NCI-H774 (cell line): ENCODE data around the gene CDH22.
A peak's percentile ranks its signal among the peaks of the same experiment; 100 is the strongest.

ENCODE experiments used
- DNase-seq: peaks from one replicate; lab custom pipeline; 2025; lab: John Stamatoyannopoulos, UW

The CDH22 gene

GRCh38 chr20:46240065-46240464 is 68.2 kb downstream of the CDH22 start:
- DNase-seq, result no peak

GRCh38 chr20:46237736-46238135 is 70.6 kb downstream of the CDH22 start:
- no peak for DNase-seq

- DNase-seq, result no peak
Measured at GRCh38 chr20:46237227-46237626, 71.1 kb downstream of the CDH22 start.

GRCh38 chr20:46235077-46235476 is 73.2 kb downstream of the CDH22 start:
- DNase-seq, result no peak

GRCh38 chr20:46233701-46234100 is 74.6 kb downstream of the CDH22 start:
- no peak for DNase-seq

GRCh38 chr20:46232539-46232938 is 75.8 kb downstream of the CDH22 start:
- no peak for DNase-seq

- DNase-seq, result no peak
Measured at GRCh38 chr20:46230801-46231282, 77.5 kb downstream of the CDH22 start.

GRCh38 chr20:46230106-46230491 is 78.2 kb downstream of the CDH22 start:
- DNase-seq, result no peak

- DNase-seq, result no peak
Measured at GRCh38 chr20:46229478-46230105, 78.7 kb downstream of the CDH22 start.

GRCh38 chr20:46228670-46229069 is 79.6 kb downstream of the CDH22 start:
- DNase-seq, result no peak

- DNase-seq, result no peak
Measured at GRCh38 chr20:46227272-46227767, 81.0 kb downstream of the CDH22 start.

GRCh38 chr20:46226602-46227001 is 81.7 kb downstream of the CDH22 start:
- no peak for DNase-seq

- no peak for DNase-seq
Measured at GRCh38 chr20:46222521-46223007, 85.7 kb downstream of the CDH22 start.

GRCh38 chr20:46221256-46221833 is 87.0 kb downstream of the CDH22 start:
- DNase-seq, result no peak

- peak; percentile 86 for DNase-seq
Measured at GRCh38 chr20:46220455-46221207, 87.7 kb downstream of the CDH22 start.

- no peak for DNase-seq
Measured at GRCh38 chr20:46219920-46220319, 88.4 kb downstream of the CDH22 start.

- no peak for DNase-seq
Measured at GRCh38 chr20:46219190-46219589, 89.1 kb downstream of the CDH22 start.

GRCh38 chr20:46218656-46219055 is 89.6 kb downstream of the CDH22 start:
- DNase-seq, result no peak

GRCh38 chr20:46217583-46217982 is 90.7 kb downstream of the CDH22 start:
- DNase-seq, result no peak

- no peak for DNase-seq
Measured at GRCh38 chr20:46216770-46217464, 91.4 kb downstream of the CDH22 start.

- no peak for DNase-seq
Measured at GRCh38 chr20:46215913-46216707, 92.2 kb downstream of the CDH22 start.
